Suppressor macrophage (primary cell): ENCODE data around the gene CUX1.

Source experiments
- DNase-seq, 4 experiments: peaks; one replicate each; pipeline ENCODE4 v3.0.0-alpha.2; 2020 to 2022

The CUX1 gene

GRCh38 chr7:101896941-101897340 lies 79.5 kb downstream of the CUX1 start:
- peak in 2 of 4 experiments; percentile 31 to 45 for DNase-seq

DNA sequence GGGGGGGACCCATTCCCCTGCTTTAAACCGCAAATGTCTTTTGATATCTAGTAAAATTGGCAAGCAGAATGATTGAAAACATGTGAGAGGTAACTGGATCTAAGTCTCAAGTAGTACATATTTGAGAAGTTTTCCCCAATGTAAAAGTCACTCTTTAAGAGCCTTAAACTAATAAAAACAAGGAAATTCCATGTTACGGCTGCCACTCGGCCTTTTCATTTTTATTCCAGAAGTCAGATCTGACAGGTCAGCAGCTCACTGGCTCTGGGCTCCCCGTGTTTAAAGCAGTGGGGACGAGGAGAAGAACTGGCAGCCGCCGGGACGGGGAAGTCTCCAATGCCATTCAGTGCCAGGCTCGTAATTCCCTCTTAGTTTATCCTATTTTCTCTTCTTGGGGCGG lies 80.7 kb downstream of the CUX1 start:
- no peak for DNase-seq

GRCh38 chr7:101899616-101900015 lies 82.2 kb downstream of the CUX1 start:
- no peak for DNase-seq

- no peak for DNase-seq
These were observed 82.7 kb downstream of the CUX1 start for GRCh38 chr7:101900103-101900502.

- DNase-seq: no peak
These were observed 84.5 kb downstream of the CUX1 start for GRCh38 chr7:101901661-101902491.

GRCh38 chr7:101902680-101903514 lies 85.5 kb downstream of the CUX1 start:
- no peak for DNase-seq

DNA sequence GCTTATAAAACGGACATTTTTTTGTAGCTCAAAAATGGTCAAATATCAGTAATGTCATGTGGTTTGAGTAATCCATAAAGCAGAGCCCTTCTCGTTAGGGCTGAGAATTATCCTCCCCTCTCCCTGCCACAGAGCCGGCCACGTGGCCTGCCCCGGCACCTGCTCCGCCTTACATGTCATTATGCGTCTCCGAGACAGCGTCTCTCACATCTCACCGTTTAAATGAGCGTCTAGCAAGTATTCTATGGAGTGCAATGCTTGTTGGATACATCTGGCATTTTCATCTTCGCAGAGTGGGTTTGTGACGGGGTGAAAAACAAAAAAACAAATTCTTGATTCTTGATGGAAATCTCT lies 86.1 kb downstream of the CUX1 start:
- no peak for DNase-seq

- no peak for DNase-seq
These were observed 86.6 kb downstream of the CUX1 start for GRCh38 chr7:101904019-101904418.

DNA sequence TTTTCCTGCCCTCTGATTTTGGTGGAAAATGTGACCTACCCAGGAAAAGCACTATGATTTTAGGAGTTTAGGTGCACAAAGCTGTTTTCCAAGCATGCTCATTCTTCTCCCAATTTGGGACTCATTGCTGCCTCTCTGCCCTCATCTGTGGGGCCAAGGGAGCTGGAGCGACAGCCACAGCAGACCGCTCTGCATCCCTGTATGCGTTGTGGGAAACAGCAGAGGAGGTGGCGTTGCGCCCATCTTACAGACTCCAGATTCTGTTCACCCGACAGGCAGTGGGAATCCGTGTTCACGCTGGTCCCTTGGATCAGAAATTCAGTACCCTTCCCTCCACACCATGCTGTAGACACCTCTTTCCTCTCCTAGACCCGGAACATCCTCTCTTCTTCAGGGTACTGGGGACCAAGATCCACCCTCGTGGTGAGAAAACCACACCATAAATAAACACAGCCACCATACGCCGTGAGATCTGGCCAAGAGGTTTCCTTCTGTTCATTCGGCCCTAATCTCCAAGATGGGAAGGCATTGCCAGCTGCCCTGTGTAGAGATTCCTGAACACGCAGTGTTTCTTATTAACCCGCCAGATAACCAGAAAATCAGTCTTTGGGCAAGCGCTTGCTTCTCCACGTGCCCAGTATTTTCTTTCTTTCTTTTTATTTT lies 87.9 kb downstream of the CUX1 start:
- DNase-seq: no peak

DNA sequence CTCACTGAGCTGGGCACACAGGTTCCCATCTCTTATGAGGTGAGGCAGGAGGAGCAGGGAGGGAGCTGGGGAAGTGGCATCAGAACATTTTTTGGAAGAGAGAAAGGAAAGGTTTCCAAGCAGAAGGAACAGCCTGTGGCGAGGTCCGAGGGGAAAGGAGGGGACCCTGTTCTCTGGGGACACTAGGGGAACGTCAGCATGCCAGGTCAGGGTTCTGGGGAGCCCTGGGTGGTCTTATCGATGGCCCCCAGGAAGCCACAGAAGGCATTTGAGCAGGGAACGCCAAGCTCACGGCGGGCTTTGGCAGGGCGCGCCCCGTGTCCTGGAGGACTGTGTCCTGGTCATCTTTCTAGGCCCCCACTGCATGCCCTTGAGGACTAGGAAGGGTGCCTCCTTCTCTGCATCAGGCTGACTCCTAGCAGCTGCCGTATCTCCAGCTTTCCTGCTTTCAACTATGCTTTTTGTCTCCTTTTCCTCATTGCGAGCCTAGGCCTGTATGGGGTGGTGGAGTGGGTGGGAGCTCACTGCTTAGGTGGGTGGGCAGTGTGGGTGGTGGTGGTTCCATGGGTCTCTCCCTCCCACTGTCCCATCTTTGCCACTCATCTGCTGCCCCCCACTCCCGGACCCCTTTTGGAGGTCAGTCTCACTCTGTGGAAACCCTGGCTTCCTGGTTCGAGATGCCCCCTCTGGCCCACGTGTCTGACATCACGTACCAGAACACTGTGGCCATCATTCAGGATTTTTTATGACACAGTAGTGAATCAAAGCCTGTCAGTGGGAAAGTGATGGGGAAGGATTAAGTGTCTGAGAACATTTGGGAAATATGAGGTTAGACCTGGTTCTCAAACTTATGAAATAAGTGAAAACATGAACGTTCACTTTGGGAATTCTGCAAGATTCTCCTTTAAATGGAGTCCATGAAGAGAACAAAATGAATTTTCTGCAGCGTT lies 89.1 kb downstream of the CUX1 start:
- no peak for DNase-seq

DNA sequence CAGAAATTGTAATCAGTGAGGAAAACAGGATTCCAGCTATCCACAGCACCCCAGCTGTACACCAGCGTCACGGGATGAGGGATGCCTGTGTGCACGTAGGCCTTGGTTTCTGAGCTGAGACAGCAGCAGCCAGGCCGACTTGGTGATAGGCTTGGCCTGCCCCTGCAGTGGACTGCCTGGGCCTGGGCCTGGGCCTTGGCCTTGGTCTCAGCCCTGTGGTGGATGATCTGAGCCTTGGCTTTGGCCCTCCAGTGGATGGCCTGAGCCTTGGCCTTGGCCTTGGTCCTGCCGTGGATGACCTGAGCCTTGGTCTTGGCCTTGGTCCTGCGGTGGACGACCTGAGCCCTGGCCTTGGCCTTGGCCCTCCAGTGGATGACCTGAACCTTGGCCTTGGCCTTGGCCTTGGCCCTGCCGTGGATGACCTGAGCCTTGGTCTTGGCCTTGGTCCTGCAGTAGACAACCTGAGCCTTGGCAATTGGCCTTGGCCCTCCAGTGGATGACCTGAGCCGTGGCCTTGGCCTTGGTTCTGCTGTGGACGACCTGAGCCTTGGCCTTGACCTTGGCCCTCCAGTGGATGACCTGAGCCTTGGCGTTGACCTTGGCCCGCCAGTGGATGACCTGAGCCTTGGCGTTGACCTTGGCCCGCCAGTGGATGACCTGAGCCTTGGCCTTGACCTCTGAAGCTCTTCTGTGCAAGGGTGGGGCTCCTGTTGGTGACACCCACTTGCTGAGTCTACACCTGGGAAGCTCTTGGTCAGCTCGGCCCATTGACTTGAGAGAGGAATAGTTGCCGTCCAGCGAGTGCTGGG lies 93.8 kb downstream of the CUX1 start:
- no peak for DNase-seq

- DNase-seq: peak; percentile 42 to 72 (median 68)
These were observed 94.6 kb downstream of the CUX1 start for GRCh38 chr7:101911800-101912715.

- no peak for DNase-seq
These were observed 95.3 kb downstream of the CUX1 start for GRCh38 chr7:101912716-101913110.

- DNase-seq: no peak
These were observed 95.9 kb downstream of the CUX1 start for GRCh38 chr7:101913247-101913721.

- peak in 3 of 4 experiments; percentile 30 to 58 (median 49) for DNase-seq
These were observed 96.4 kb downstream of the CUX1 start for GRCh38 chr7:101913851-101914250.

- no peak for DNase-seq
These were observed 97.6 kb downstream of the CUX1 start for GRCh38 chr7:101915000-101915399.

GRCh38 chr7:101916041-101916800 lies 98.8 kb downstream of the CUX1 start:
- no peak for DNase-seq

DNA sequence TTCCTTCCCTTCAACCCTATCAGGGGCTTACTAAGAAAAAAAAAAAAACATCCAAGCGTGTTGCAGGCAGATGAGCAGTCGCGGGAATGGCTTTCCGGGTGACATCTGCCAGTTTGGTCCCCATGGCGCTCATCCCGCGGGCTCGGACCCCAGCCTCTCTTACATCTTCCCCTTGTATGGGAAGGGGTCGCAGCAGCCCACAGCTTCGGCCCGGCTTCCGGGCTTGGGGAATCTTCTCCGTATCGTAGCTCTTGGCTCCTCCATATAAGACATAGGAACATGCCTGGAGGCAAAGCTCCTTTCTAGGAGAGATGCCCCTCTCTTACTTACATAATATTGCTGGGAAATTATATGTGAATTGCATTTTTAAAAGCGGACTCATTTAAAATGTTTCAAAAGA lies 99.5 kb downstream of the CUX1 start:
- DNase-seq: no peak

DNA sequence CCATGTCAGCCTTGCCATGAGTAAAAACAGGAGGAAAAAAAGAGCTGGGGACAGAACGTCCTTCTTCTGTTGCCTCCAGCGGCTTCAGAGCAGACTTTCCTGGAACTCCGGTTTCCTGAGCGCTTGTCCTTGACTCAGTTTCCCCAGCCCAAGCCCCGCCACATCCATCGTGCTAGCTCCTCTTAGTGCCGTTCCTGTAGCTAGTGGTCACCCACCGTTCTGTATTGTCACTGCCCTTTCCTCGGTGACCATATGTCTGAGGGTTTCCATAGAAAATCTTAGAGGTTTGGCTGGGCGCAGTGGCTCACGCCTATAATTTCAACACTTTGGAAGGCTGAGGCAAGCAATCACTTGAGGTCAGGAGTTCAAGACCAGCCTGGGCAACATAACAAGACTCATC lies 100.1 kb downstream of the CUX1 start:
- DNase-seq: no peak
